Stimulated activated memory B cell treated with anti-CD40 and anti-IgM and Interleukin-4, amounts not matched to agents 10 μg/mL and 1 μg/mL and 100 μg/mL, for 72 hours (primary cell): ENCODE measurements around the gene SAP25.
A peak's percentile ranks its signal among the peaks of the same experiment; 100 is the strongest.

Source experiments
- ATAC-seq: fragments of 150-1000 bp; cut with Tn5 transposase; 2 replicates; pipeline ENCODE4 v1.10.0; 2021
- H3K27ac Mint-ChIP-seq: one replicate; pipeline ENCODE4 v1.8.0; 2022; ENCODE audit warnings: mild to moderate bottlenecking, mixed read lengths
- H3K27me3 Mint-ChIP-seq: one replicate; pipeline ENCODE4 v1.8.0; 2022; ENCODE audit warnings: mixed read lengths
- H3K36me3 Mint-ChIP-seq: one replicate; pipeline ENCODE4 v1.8.0; 2022; ENCODE audit warnings: mixed read lengths
- H3K4me1 Mint-ChIP-seq: one replicate; pipeline ENCODE4 v1.8.0; 2022; ENCODE audit warnings: mixed read lengths
- H3K4me3 Mint-ChIP-seq: one replicate; pipeline ENCODE4 v1.8.0; 2022; ENCODE audit warnings: mild to moderate bottlenecking, moderate library complexity, mixed read lengths
- H3K9me3 Mint-ChIP-seq: one replicate; pipeline ENCODE4 v1.8.0; 2022; ENCODE audit warnings: mixed read lengths

Gene SAP25

DNA sequence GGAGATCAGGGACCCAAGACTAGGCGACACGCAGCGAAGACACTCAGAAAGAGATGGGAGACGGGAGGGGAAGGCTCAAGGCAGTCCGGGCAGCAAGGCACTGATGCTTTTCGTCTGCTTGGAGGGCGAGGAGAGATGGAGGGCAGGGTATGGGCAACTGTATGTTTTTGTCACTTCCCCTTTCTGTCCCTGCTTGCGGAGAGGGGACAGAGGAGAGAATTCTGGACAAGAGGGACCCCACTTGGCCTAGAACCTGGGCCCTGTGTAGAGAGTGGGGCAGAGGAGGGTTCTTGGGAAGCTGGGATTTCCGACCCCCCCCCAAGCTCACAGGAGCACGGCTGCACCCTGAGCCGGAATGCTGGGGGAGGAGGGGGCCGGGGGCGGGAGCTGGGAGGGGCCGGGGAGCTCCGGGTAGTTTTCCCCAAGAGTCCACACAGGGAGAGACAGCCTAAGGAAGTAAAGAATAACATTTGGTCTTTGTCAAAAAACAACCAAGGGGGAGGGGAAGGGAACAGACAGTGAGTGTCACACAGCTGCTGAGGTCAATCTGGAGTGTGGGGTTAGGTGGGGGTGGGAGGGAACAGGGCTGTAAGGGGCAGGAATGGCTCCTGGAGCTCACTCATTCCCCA lies 10.5 kb upstream of the SAP25 start:
- peak overlapping the region; percentile 92 for H3K27ac Mint-ChIP-seq
- H3K36me3 Mint-ChIP-seq = no peaks in the 10 kb centered on the region
- peak overlapping the region; percentile 97 for H3K4me3 Mint-ChIP-seq
- H3K4me1 Mint-ChIP-seq = peaks cover 24% of the 10 kb centered on the region
- peaks cover under 1% of the 10 kb centered on the region for H3K27me3 Mint-ChIP-seq
- no peaks in the 10 kb centered on the region for H3K9me3 Mint-ChIP-seq
- no peak for ATAC-seq

DNA sequence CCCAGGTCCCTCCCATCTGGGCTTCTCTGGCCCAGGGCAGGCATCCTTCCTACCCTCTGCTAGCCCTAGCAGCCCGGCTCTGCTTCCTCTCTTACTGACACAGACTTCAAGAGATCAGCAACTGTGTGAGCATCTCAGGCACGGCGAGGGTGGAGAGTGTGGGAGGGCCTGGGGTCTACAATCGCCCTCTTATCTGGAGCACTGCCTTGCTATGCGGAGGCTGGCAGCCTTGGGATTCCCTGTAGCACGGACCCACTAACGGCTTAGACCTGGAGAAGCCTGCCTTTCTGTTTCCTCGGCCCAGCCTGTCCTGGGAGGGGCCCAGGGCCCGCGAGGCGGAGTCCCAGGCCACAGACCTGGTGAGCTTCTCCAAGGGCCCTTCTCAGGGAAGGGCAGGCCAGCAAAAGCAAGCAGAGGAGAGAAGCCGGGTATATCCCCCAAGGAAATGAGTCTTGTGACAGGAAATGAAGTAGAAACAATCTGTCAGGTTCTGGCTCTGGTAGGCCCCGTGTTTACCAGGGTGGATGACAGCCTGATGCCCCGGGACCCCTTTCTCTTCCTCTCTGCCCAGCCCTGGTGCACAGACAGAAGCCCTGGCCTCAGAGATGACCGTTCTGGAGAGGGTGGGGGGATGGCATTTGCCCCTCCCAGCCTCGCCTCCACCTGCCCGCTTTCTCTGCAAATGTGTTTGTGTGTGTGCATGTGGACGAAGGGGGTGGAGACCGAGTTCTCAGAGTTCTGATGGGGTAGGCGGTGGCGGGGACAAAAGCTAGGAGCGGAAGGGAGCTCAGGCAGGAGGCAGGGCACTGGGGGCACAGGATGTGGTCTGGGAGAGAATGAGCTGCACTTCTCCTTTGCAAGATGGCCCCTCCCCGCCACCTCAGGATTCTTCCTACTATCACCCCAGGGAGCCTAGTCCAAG lies 9.7 kb upstream of the SAP25 start:
- Mint-ChIP-seq H3K36me3 (peaks cover 7% of the 10 kb centered on the region), H3K4me3 (peak overlapping the region; percentile 97), H3K27me3 (no peaks in the 10 kb centered on the region), H3K9me3 (no peaks in the 10 kb centered on the region), H3K4me1 (peaks cover 24% of the 10 kb centered on the region), H3K27ac (peak overlapping the region; percentile 92)
- ATAC-seq = peak; percentile 17

DNA sequence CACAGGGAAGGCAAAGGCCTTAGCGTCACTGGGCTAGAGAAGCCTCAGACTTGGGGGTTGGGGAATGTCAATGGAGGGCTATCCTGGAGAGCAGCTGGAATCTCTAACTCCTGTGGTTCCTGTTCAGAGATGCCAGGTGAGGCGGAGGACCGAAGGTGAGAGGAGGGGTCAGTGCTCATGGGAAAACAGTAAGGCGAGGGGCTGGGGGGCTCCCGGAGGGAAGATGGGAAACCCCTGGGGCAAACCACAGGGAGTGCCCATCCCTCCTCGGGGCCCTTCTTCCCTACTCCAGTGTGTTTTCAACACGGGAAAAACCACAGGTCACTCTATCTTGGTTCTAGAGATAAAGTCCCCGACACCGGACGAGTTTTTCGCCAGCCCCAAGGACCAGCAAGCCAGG lies 8.9 kb upstream of the SAP25 start:
- peaks cover 24% of the 10 kb centered on the region for H3K4me1 Mint-ChIP-seq
- ATAC-seq = no peak
- H3K27me3 Mint-ChIP-seq = no peaks in the 10 kb centered on the region
- H3K36me3 Mint-ChIP-seq = peaks cover 7% of the 10 kb centered on the region
- no peaks in the 10 kb centered on the region for H3K9me3 Mint-ChIP-seq
- H3K4me3 Mint-ChIP-seq = peak overlapping the region; percentile 22
- H3K27ac Mint-ChIP-seq = peak overlapping the region; percentile 92

DNA sequence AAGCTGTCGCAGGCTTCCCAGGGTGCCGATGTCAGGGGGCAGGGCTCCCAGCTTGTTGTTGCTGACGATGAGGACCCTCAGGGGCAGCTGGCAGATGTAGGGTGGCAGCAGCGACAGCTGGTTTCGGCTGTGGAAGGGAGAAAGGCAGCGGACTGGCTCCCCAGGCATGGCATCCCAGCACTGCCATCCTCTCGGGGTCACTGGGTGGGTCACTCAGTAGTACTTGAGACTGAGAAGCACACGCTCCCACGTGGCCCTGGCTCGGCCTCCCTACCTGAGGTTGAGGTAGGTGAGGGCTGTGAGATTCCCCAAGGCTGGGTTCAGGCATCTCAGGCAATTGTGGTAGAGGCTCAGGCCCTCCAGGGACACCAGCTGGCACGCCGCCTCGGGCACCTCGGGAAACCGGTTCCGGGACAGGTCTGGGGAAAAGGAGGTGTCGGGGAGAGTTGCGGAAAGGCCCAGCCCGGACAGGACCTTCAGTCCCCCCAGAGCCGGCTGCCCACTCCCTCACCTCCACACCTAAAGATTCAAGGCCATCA lies 8.4 kb upstream of the SAP25 start:
- Mint-ChIP-seq H3K4me3 (peak overlapping the region; percentile 22), H3K4me1 (peaks cover 24% of the 10 kb centered on the region), H3K36me3 (peaks cover 8% of the 10 kb centered on the region), H3K27me3 (no peaks in the 10 kb centered on the region), H3K9me3 (no peaks in the 10 kb centered on the region), H3K27ac (peak overlapping the region; percentile 92)
- ATAC-seq = no peak

DNA sequence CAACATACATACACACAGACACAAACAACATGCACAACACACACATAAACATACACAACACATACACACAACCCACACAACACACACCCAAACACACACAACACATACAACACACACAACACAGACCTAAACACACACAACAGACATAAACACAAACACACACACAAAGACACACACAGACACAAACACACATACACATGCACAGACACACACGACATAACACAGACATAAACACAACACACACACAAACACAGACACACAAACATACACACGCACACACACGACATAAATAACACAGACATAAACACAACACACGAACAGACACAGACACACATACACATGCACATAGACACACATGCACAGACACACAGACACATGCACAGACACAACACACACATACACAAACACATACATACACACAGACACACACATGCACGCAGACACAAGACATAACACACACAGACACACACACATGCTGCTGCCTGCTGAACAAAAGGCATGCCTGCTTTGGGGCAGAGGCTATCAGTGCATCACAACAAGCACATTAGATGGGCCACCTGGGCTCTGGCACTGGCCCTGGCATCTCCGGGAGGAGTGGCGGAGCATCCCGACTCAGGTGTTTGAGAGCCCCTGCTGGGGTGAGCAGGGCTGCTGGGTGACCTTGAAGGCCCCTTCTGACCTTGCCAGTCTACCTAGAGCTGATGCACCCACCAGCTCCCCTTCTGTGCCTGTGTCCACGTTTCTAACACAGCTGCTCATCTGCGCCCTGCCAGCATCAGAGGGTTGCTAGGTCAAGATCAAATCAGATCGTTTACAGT lies 7.0 kb upstream of the SAP25 start:
- no peaks in the 10 kb centered on the region for H3K27me3 Mint-ChIP-seq
- no peaks in the 10 kb centered on the region for H3K9me3 Mint-ChIP-seq
- peaks cover 23% of the 10 kb centered on the region for H3K36me3 Mint-ChIP-seq
- ATAC-seq = no peak
- H3K4me3 Mint-ChIP-seq = no peak overlapping the region
- no peak overlapping the region for H3K27ac Mint-ChIP-seq
- H3K4me1 Mint-ChIP-seq = peaks cover 24% of the 10 kb centered on the region

DNA sequence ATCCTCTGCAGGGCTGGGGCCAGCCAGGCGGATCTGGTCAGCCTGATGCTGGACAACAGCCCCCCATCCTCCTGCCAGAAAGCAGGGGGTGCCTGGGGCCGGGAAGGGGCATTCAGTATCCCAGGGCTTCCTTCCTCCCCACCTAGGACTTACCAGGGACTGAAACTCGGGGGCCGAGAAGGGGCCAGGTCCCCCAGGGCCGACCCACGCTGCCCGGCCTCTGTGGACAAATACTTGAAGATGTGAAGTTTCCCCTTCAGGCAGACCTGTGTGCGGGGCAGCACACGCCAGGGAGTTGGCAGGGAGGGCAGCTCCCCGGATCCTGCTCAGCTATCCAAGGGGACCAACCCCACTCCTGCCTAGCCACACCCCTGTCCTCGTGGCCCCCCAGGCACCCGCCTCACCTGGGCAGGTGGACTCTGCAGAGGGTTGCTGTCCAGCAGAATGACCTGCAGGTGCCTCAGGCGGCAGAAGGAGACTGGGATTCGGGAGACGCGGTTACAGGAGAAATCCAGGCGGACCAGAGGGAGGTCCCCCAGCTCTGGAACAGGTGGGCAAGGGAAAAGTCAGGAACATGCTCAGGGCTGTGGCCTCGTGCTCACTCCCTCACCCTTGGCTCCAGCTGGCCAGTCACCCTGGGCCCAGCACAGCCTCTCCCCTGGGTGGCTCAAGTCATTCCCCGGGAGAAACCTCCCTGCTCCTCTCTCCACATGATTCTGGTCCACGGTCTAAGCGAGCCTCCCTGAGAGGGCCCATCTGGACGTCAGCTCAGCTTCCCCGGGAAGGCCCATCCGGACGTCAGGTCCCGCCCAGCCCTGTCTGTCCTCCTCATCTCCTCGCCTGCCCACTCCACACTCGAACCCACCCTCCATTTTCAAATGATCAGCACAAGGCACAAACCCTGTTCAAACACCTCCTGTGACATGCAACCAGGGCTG lies 4.8 kb upstream of the SAP25 start:
- ATAC-seq = no peak
- H3K36me3 Mint-ChIP-seq = peaks cover 39% of the 10 kb centered on the region
- H3K27me3 Mint-ChIP-seq = no peaks in the 10 kb centered on the region
- H3K27ac Mint-ChIP-seq = no peak overlapping the region
- peaks cover 5% of the 10 kb centered on the region for H3K4me1 Mint-ChIP-seq
- no peak overlapping the region for H3K4me3 Mint-ChIP-seq
- no peaks in the 10 kb centered on the region for H3K9me3 Mint-ChIP-seq

DNA sequence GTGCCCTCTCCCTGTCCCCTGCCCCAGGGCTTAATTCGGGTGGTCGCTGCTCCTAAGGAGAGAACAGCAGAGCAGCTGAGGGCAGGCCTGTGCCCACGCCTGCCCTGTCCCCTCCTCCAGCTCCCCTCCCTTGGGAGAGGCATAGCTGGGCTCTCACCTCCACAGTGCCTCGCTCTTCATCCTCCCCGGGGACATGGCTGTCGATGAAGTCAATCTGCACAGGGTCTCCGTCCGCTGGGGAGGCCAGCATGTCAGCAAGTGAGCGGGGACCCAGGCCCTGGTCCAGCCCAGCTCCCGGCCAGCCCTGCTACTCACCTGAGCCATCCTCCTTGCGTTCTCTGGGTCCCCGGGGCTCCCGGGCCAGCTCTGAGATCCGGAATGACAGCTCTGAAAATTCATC lies 3.8 kb upstream of the SAP25 start:
- Mint-ChIP-seq H3K4me1 (peaks cover 2% of the 10 kb centered on the region), H3K4me3 (no peak overlapping the region), H3K27me3 (no peaks in the 10 kb centered on the region), H3K27ac (no peak overlapping the region), H3K9me3 (no peaks in the 10 kb centered on the region), H3K36me3 (peaks cover 47% of the 10 kb centered on the region)
- ATAC-seq = no peak

DNA sequence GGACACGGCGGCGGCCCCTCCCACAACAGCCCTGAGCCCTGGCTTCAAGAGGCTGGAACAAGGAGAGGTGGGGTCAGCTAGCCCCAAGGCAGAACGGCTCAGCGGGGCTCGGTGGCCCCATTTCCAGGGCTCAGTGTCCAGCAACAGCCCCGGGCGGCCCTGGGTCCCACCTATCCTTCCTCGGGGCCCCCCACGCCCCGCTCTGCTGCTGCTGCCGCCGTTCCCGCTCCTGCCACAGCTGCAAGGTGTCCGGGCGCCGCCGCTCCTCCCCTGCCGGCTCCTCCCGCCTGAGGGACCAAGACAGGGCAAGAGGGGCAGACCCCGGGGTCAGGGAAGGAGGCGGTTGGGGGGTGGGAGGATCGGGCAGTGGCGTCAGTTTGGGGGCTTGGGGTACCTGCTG lies 3.4 kb upstream of the SAP25 start:
- H3K9me3 Mint-ChIP-seq = no peaks in the 10 kb centered on the region
- peaks cover 6% of the 10 kb centered on the region for H3K4me1 Mint-ChIP-seq
- no peaks in the 10 kb centered on the region for H3K27me3 Mint-ChIP-seq
- H3K36me3 Mint-ChIP-seq = peaks cover 51% of the 10 kb centered on the region
- no peak overlapping the region for H3K4me3 Mint-ChIP-seq
- ATAC-seq = no peak
- H3K27ac Mint-ChIP-seq = no peak overlapping the region

DNA sequence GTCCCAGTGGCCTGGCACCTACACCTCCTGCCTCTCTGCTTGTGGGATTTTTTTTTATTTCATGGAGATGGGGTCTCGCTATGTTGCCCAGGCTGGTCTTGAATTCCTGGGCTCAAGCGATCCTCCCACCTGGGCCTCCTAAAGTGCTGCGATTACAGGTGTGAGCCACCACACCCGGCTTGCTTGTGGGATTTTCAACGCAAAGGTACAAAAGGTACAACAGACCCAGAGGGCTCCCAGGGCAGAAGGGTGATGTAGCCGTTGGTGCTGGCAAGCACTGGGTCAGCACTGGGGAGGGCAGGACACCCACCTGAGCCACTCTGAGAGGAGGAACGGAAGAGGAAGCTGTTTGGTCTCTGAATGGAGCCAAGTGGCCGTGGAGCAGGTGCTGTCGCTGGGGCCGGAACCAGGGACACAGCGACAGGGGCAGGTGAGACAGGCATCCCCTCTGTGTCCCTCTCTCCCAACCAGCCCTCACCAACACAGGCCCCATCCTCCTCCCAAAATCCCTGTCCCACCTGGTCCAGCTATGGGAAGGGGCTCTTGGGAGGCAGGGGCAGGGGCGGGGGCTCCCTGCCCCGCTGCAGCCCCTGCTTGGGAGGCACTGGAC lies 2.8 kb upstream of the SAP25 start:
- H3K27ac Mint-ChIP-seq = no peak overlapping the region
- no peaks in the 10 kb centered on the region for H3K27me3 Mint-ChIP-seq
- H3K36me3 Mint-ChIP-seq = peaks cover 54% of the 10 kb centered on the region
- peaks cover 11% of the 10 kb centered on the region for H3K4me1 Mint-ChIP-seq
- H3K9me3 Mint-ChIP-seq = no peaks in the 10 kb centered on the region
- no peak overlapping the region for H3K4me3 Mint-ChIP-seq
- ATAC-seq = no peak

DNA sequence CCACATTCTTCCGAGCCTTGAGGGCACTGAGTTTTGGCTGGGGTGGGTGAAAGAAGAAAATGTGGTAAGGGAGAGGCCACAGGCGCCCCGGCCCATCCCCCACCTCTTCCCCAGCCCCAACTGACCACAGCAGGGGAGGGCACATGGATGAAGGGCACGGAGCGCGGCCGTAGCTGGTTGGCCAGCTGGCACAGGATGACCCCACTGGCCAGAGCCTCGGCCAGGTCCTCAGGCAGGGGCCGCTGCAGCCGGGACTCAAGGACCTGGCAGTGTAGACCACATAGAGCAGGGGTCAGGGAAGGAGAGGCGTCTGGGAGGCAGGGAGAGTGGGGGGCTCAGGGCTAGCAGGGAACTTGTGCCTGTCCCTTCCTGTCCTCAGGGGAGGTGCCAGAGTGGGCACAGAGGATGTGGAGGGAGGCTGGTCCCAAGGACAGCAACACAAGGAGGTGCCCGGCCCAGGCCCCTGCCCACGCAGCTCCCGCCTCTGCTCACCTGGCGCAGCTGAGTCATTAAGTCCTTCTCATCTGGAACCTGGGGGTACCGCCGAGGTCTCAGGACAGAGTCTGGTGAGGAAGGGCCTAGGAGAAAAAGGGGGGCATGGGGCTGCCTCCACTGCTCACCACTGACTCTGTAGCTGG lies 2.2 kb upstream of the SAP25 start:
- ATAC-seq = no peak
- Mint-ChIP-seq H3K4me1 (peaks cover 13% of the 10 kb centered on the region), H3K9me3 (no peaks in the 10 kb centered on the region), H3K36me3 (peaks cover 54% of the 10 kb centered on the region), H3K27me3 (no peaks in the 10 kb centered on the region), H3K27ac (no peak overlapping the region), H3K4me3 (no peak overlapping the region)

DNA sequence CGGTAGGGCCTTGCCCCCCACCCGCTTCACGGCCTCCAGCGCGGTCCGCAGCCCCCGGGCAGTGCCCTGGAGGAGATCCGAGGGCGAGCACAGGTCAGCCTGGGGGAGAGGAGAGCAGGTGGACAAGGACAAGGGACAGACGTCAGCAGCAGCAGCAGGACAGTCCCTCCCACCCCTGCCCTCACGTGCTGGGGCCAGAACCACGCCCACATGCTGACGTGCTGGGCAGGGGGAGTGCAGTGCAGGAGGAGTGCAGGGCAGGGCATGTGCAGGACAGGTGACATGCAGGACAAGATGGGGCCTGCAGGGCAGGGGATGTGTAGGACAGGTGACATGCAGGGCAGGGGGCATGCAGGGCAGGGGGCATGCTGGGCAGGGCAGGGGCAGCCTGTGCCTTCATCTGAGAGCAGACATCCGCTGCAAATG lies 1.5 kb upstream of the SAP25 start:
- H3K36me3 Mint-ChIP-seq = peaks cover 54% of the 10 kb centered on the region
- H3K4me3 Mint-ChIP-seq = no peak overlapping the region
- H3K9me3 Mint-ChIP-seq = no peaks in the 10 kb centered on the region
- H3K27me3 Mint-ChIP-seq = no peaks in the 10 kb centered on the region
- H3K27ac Mint-ChIP-seq = no peak overlapping the region
- H3K4me1 Mint-ChIP-seq = peaks cover 19% of the 10 kb centered on the region
- ATAC-seq = no peak

DNA sequence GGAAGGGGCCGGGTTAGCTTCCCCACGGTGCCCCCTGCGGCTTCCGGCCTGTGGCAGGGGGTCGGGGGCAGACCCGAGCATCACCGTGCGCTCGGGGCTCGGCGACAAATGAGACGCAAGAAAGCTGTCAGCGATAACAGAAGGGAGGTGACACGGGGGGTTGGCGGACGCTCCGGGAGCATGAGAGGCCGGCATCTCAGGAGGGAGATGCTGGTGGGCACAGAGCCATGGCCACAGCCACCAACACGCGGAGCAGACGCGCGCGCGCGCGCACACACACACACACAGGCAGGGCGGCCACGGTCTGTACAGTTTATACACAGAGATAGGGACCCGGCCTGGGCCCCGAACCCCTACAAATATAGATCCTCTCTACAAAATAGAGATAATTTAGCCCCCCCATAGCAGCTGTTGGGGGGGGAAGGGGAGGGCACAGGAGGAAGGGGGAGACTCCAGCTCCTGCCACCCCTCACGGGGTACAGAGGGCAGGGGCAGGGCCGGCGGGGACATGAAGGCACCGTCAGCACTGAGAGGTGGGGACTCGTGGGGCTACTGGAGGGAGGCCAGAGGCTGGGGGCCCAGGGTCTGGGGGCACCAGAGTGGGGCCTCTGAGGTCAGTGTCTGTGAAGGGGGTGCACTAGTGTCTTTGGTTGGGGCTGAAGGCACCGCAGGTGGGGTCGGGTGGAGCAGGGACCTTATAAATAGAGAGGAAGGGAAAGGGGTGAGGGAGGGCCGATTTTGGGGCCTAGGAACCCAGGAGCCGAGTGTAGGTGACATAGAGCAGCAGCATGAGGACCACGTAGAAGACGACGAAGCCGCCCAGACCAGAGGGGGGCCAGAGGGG lies 884 bp upstream of the SAP25 start:
- no peak for ATAC-seq
- H3K9me3 Mint-ChIP-seq = no peaks in the 10 kb centered on the region
- H3K4me3 Mint-ChIP-seq = no peak overlapping the region
- H3K4me1 Mint-ChIP-seq = peaks cover 20% of the 10 kb centered on the region
- no peak overlapping the region for H3K27ac Mint-ChIP-seq
- peaks cover 54% of the 10 kb centered on the region for H3K36me3 Mint-ChIP-seq
- H3K27me3 Mint-ChIP-seq = no peaks in the 10 kb centered on the region
